HEK293 (cell line): ENCODE measurements around the gene KCTD17.

Experiments
- CTCF ChIA-PET: fragments of 350-600 bp; formaldehyde crosslinking; extraction: SDS; loops from one replicate; lab custom pipeline; 2021; ENCODE audit warnings: antibody characterized with exemption; lab: Yijun Ruan, JAX
- POLR2A ChIA-PET: fragments of 300-600 bp; formaldehyde crosslinking; extraction: SDS; loops from one replicate; lab custom pipeline; 2020; ENCODE audit warnings: antibody characterized with exemption, inconsistent platforms; lab: Yijun Ruan, JAX
- H3K27ac ChIP-seq: fragments of 200-500 bp; sonication (Bioruptor generic); 2 replicates; pipeline ENCODE4 v1.5.1; 2014; ENCODE audit warnings: low read depth, low read length, control low read depth, inconsistent platforms; ENCODE audit errors: extremely low read depth
- H3K36me3 ChIP-seq, 2 experiments: fragments of 200-500 bp in 1 of 2; sonication (Bioruptor generic) in 1 of 2; 1 replicate in 1 of 2; 2 replicates in 1 of 2; pipeline ENCODE4 v1.5.1; 2014 to 2017; ENCODE audit warnings: inconsistent platforms in 2 of 2, low read length in 2 of 2; ENCODE audit not compliant: control insufficient read depth in 2 of 2, insufficient read depth in 1 of 2
- H3K4me1 ChIP-seq: fragments of 200-500 bp; sonication (Bioruptor generic); 2 replicates; pipeline ENCODE4 v1.5.1; 2014; ENCODE audit warnings: mild to moderate bottlenecking, low read length, inconsistent platforms; ENCODE audit not compliant: control insufficient read depth, insufficient read depth
- H3K4me3 ChIP-seq: 2 replicates; pipeline ENCODE4 v1.5.1; 2011; ENCODE audit warnings: low read depth, mild to moderate bottlenecking, control low read depth, low read length, moderate library complexity
- H3K9me3 ChIP-seq: fragments of 200-500 bp; sonication (Bioruptor generic); 2 replicates; pipeline ENCODE4 v1.5.1; 2014; ENCODE audit warnings: low read depth, low read length, inconsistent platforms; ENCODE audit not compliant: control insufficient read depth, insufficient read depth
- HIC1 ChIP-seq: fragments of 450-650 bp; formaldehyde crosslinking; IDR thresholded peaks from 2 replicates; pipeline ENCODE4 v1.5.1; 2016; ENCODE audit warnings: missing biosample characterization, missing genetic modification characterization
- KLF1 ChIP-seq: fragments of 450-650 bp; formaldehyde crosslinking; IDR thresholded peaks from 2 replicates; pipeline ENCODE4 v1.5.1; 2016; ENCODE audit warnings: missing biosample characterization, missing genetic modification characterization
- MEIS1 ChIP-seq: sonication (generic); formaldehyde crosslinking; IDR thresholded peaks from 2 replicates; pipeline ENCODE4 v1.8.1; 2022; ENCODE audit warnings: missing genetic modification reagents, mild to moderate bottlenecking, borderline replicate concordance
- REPIN1 ChIP-seq: fragments of 450-650 bp; formaldehyde crosslinking; IDR thresholded peaks from 2 replicates; pipeline ENCODE4 v1.5.1; 2017; ENCODE audit warnings: missing biosample characterization, missing genetic modification characterization, low read depth
- SCRT2 ChIP-seq: fragments of 450-650 bp; formaldehyde crosslinking; IDR thresholded peaks from 2 replicates; pipeline ENCODE4 v1.5.1; 2016; ENCODE audit warnings: missing biosample characterization, missing genetic modification characterization
- TCF7L2 ChIP-seq: IDR thresholded peaks from 2 replicates; pipeline ENCODE4 v1.6.1; 2011; ENCODE audit warnings: low read depth, mild to moderate bottlenecking, inconsistent platforms, low read length, moderate library complexity, borderline replicate concordance
- YY1 ChIP-seq: fragments of 450-650 bp; formaldehyde crosslinking; IDR thresholded peaks from 2 replicates; pipeline ENCODE4 v1.5.1; 2018; ENCODE audit warnings: missing biosample characterization, missing genetic modification characterization
- ZBTB21 ChIP-seq: fragments of 450-650 bp; formaldehyde crosslinking; IDR thresholded peaks from 2 replicates; pipeline ENCODE4 v1.5.1; 2017; ENCODE audit warnings: missing biosample characterization, missing genetic modification characterization
- ZBTB48 ChIP-seq: fragments of 450-650 bp; formaldehyde crosslinking; IDR thresholded peaks from 2 replicates; pipeline ENCODE4 v1.5.1; 2016; ENCODE audit warnings: missing biosample characterization, missing genetic modification characterization
- ZFP41 ChIP-seq: fragments of 450-650 bp; formaldehyde crosslinking; IDR thresholded peaks from 2 replicates; pipeline ENCODE4 v1.5.1; 2016; ENCODE audit warnings: missing biosample characterization, missing genetic modification characterization, borderline replicate concordance
- ZIC2 ChIP-seq: fragments of 450-650 bp; formaldehyde crosslinking; IDR thresholded peaks from 2 replicates; pipeline ENCODE4 v1.5.1; 2016; ENCODE audit warnings: missing biosample characterization, missing genetic modification characterization
- ZNF146 ChIP-seq: fragments of 450-650 bp; formaldehyde crosslinking; IDR thresholded peaks from 2 replicates; pipeline ENCODE4 v1.5.1; 2016; ENCODE audit warnings: missing biosample characterization, missing genetic modification characterization
- ZNF16 ChIP-seq: fragments of 450-650 bp; formaldehyde crosslinking; IDR thresholded peaks from 2 replicates; pipeline ENCODE4 v1.5.1; 2016; ENCODE audit warnings: low read depth, missing biosample characterization, missing genetic modification characterization
- ZNF2 ChIP-seq: fragments of 450-650 bp; formaldehyde crosslinking; IDR thresholded peaks from 2 replicates; pipeline ENCODE4 v1.5.1; 2016; ENCODE audit warnings: missing biosample characterization, missing genetic modification characterization
- ZNF302 ChIP-seq: fragments of 450-650 bp; formaldehyde crosslinking; IDR thresholded peaks from 2 replicates; pipeline ENCODE4 v1.5.1; 2016; ENCODE audit warnings: missing biosample characterization, missing genetic modification characterization, low read depth
- ZNF341 ChIP-seq: fragments of 450-650 bp; formaldehyde crosslinking; IDR thresholded peaks from 2 replicates; pipeline ENCODE4; 2016; ENCODE audit warnings: low read depth, missing biosample characterization, missing genetic modification characterization
- ZNF354C ChIP-seq: fragments of 450-650 bp; formaldehyde crosslinking; IDR thresholded peaks from 2 replicates; pipeline ENCODE4 v1.5.1; 2016; ENCODE audit warnings: missing biosample characterization, missing genetic modification characterization, low read depth, borderline replicate concordance
- ZNF366 ChIP-seq: fragments of 450-650 bp; formaldehyde crosslinking; conservative IDR thresholded peaks from 2 replicates; pipeline ENCODE4 v1.5.1; 2016; ENCODE audit warnings: missing biosample characterization, missing genetic modification characterization
- ZNF530 ChIP-seq: fragments of 450-650 bp; formaldehyde crosslinking; IDR thresholded peaks from 2 replicates; pipeline ENCODE4 v1.5.1; 2016; ENCODE audit warnings: low read depth, missing biosample characterization, missing genetic modification characterization
- ZNF560 ChIP-seq: fragments of 450-650 bp; formaldehyde crosslinking; IDR thresholded peaks from 2 replicates; pipeline ENCODE4 v1.5.1; 2017; ENCODE audit warnings: missing biosample characterization, missing genetic modification characterization, borderline replicate concordance
- ZNF639 ChIP-seq: fragments of 450-650 bp; formaldehyde crosslinking; IDR thresholded peaks from 2 replicates; pipeline ENCODE4 v1.5.1; 2016; ENCODE audit warnings: missing biosample characterization, missing genetic modification characterization
- ZNF660 ChIP-seq: fragments of 450-650 bp; IDR thresholded peaks from 2 replicates; pipeline ENCODE4 v1.5.1; 2018; ENCODE audit warnings: missing biosample characterization, mild to moderate bottlenecking, missing genetic modification characterization
- ZNF692 ChIP-seq: fragments of 450-650 bp; formaldehyde crosslinking; IDR thresholded peaks from 2 replicates; pipeline ENCODE4 v1.5.1; 2016; ENCODE audit warnings: missing biosample characterization, missing genetic modification characterization
- ZNF792 ChIP-seq: fragments of 450-650 bp; formaldehyde crosslinking; IDR thresholded peaks from 2 replicates; pipeline ENCODE4 v1.5.1; 2016; ENCODE audit warnings: missing biosample characterization, missing genetic modification characterization
- ZNF843 ChIP-seq: fragments of 450-650 bp; formaldehyde crosslinking; IDR thresholded peaks from 2 replicates; pipeline ENCODE4 v1.5.1; 2016; ENCODE audit warnings: missing biosample characterization, missing genetic modification characterization
- ZSCAN4 ChIP-seq: fragments of 450-650 bp; formaldehyde crosslinking; IDR thresholded peaks from 2 replicates; pipeline ENCODE4 v1.5.1; 2017; ENCODE audit warnings: missing biosample characterization, missing genetic modification characterization

The KCTD17 gene

GRCh38 chr22:37097346-37097745 is 45.8 kb downstream of the KCTD17 start:
- no peak overlapping the region for H3K27ac ChIP-seq
- POLR2A ChIA-PET: no interaction called here
- CTCF ChIA-PET: no interaction called here
- H3K4me1 ChIP-seq: no peaks in the 10 kb centered on the region; the same call in 1 of the 2 replicates
- H3K4me3 ChIP-seq: no peak overlapping the region
- no peak for TF ChIP-seq ZNF560 (tag by site-specific recombination)
- TF ChIP-seq REPIN1 (tag by site-specific recombination): no peak
- no peak for TF ChIP-seq ZBTB21 (tag by site-specific recombination)
- TF ChIP-seq ZNF660: no peak
- no peak for TF ChIP-seq ZNF16 (tag by site-specific recombination)
- no peak for TF ChIP-seq ZNF530 (tag by site-specific recombination)
- no peak for TF ChIP-seq ZFP41 (tag by site-specific recombination)
- H3K9me3 ChIP-seq: no peaks in the 10 kb centered on the region
- no peaks in the 10 kb centered on the region for H3K36me3 ChIP-seq

- Histone ChIP-seq H3K4me1 (no peaks in the 10 kb centered on the region; the same call in 1 of the 2 replicates), H3K4me3 (no peak overlapping the region), H3K9me3 (no peaks in the 10 kb centered on the region), H3K27ac (no peak overlapping the region), H3K36me3 (no peaks in the 10 kb centered on the region)
- POLR2A ChIA-PET: no interaction called here
- CTCF ChIA-PET: interaction anchor here (0.6 to 0.8 kb wide), 2 partner anchors 23 to 100 kb away, joined by 3 to 4 read pairs; no protein-coding TSS in a partner anchor
- TF ChIP-seq ZBTB48 (0 out of 2 replicates have a peak, but pooled peaks have one; percentile 25), ZNF341 (tag by site-specific recombination) (0 out of 2 replicates have a peak, but pooled peaks have one; percentile 40), ZBTB21 (tag by site-specific recombination) (peak; percentile 70; the same call in 1 of the 2 replicates), ZNF2 (tag by site-specific recombination) (no peak), ZIC2 (tag by site-specific recombination) (peak; percentile 98), SCRT2 (tag by site-specific recombination) (no peak), ZNF302 (no peak), TCF7L2 (no peak), ZSCAN4 (tag by site-specific recombination) (no peak), ZNF792 (tag by site-specific recombination) (0 out of 2 replicates have a peak, but pooled peaks have one; percentile 69), MEIS1 (CRISPR knock-in tag) (no peak), ZNF146 (no peak), ZNF366 (tag by site-specific recombination) (no peak), YY1 (tag by site-specific recombination) (no peak), ZNF639 (tag by site-specific recombination) (0 out of 2 replicates have a peak, but pooled peaks have one; percentile 21), ZNF354C (tag by site-specific recombination) (no peak), HIC1 (tag by site-specific recombination) (peak; percentile 59; the same call in 1 of the 2 replicates), ZNF692 (tag by site-specific recombination) (peak; percentile 52; the same call in 1 of the 2 replicates), ZNF843 (tag by site-specific recombination) (no peak), KLF1 (peak; percentile 92)
These were observed 47.5 kb downstream of the KCTD17 start for GRCh38 chr22:37098976-37099591.
